RCC 7860 (cell line): Measurements from ENCODE around the gene CPLX1.
"Not testable (repeated sequence)": the region's sequence is repeated elsewhere in the genome, so short reads cannot be mapped to it uniquely, and the experiment has no call there.

Experiments
- DNase-seq: peaks from one replicate; pipeline ENCODE4 v3.0.0-alpha.2; 2015; ENCODE audit warnings: low spot score
- FAIRE-seq: peaks from 2 replicates; lab custom pipeline; 2012; peaks lifted over from hg19 to GRCh38; lab: Jason Lieb, UNC

The CPLX1 gene

DNA sequence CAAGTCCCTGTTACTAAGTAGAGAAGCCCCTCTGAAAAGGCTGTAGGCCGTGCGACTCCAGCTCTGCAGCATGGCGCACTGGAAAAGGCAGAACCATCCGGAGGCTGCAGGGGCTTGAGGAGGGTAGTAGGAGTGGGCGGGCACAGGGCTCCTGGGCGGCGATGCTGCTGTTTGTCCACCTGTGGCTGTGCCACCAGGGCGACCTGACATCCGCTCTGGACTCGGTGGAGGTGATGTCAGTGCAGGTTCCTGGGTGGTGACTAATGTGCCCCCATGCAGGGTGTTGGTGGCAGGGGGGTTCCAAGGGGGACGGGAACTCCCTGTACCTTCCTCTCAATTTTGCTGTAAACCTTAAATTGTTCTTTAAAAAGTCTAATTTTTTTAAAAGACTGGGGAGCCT lies 62.0 kb downstream of the CPLX1 start:
- FAIRE-seq: no peak

DNA sequence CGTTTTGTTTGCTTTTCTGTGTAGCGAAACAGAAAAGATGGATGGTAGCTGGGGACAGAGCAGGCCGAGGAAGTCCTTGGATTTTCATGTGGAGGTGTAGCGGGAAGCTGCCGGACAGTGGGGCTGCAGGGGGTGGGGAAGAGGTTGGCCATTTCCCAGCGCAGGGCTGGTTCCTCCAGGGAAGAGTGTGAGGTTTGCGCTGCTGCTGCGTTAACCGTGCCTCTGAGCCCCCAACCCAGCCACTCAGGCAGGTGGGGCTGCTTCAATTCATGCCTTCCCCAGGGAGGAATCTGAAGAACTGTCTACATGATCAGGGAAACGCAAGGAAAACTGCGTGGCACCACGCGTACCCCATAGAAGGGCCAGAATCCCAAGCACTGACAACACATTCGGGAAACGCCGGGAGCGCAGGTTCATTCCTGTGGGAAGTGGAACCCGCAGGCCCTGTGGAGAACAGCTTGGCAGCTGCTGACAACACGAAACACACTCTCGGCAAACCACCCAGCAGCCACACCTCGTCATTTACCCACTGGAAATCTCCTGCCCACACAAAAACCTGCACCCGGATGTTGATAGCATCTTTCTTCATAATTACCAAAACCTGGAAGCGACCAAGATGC lies 62.6 kb downstream of the CPLX1 start:
- no peak for DNase-seq
- FAIRE-seq: no peak

More for the DNA sequence above, 62.0 kb downstream of the CPLX1 start:
- DNase-seq: no peak

DNA sequence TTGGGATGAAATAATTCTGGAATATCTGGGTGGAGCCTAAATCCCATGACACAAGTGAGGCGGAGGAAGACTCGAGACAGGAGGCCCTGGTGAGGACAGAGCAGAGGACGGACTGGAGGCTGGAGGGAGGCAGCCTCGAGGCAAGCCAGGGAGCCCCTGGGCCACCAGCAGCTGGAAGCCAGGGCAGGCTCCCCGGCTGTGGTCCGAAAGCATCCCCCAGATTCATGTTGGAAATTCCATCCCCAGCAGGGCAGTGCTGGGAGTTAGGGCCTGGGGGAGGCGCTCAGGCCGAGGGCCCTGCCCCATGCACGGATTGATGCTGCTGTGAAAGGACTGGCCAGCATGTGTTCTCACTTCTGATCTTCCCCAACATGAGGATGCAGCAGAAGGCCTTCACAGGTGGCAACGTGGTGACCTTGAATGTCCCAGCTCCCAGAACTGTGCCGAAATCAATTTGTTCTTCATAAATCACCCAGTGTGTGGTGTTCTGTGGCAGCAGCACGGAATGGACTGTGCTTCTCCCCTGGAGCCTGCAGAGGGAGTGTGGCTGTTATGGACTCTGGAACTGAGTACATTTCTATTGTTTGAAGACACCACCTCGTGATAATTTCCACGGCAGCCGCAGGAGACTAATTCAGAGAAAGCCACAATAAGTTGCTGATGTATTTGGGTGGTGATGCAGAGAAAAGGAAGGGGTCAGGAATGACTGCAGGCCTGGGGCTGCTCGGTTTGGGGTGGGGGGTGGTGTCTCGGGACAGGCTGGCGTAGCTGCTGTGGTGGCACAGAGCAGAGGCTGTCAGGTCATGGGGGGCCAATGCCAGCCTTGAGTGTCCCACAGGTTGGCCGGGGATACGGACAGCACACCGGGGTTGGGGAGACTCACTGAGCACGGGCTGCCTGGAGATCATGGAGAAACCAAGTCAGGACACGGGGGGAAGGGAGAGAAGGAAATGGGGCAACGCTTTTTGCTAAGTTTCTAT lies 63.4 kb downstream of the CPLX1 start:
- no peak for FAIRE-seq
- DNase-seq: no peak

DNA sequence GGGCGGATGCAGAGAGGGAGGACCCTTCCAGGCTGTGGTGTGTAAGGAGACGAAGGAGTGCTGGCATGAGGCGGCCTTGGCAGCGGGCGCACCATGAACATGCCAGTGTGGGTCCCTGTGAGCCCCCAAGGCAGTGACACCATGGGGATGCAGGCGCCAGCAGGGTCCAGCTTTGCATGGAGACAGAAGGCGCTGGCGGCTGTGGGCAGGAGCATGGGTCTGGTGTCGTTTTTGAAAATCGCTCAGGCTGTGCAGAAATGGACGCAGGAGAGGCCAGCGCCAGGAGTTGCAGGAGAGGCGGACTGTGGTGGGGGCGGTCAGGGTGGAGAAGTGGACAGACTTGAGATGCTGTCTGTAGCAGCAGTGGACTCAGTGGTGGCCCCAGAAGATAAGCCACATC lies 64.2 kb downstream of the CPLX1 start:
- FAIRE-seq: no peak
- no peak for DNase-seq

DNA sequence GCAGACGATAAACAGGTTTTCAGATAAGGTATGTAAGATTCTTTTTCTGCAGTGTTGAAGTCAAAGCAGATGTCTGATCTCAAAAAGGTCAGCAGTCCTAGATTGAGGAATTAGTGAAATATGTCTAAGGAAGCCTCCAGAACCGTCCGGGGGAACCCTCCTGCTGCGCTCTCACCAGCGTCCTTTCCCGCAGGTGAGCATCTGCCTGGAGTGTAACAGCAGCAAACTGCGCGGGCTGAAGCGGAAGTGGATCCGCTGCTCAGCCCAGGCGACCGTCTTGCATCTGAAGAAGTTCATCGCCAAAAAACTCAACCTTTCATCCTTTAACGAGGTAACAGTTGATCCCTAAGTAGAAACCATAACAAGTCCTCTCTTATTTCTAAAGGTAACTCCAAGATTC lies 64.8 kb downstream of the CPLX1 start:
- no peak for FAIRE-seq
- no peak for DNase-seq

GRCh38 chr4:760616-761015 lies 65.3 kb downstream of the CPLX1 start:
- no peak for FAIRE-seq
- no peak for DNase-seq

DNA sequence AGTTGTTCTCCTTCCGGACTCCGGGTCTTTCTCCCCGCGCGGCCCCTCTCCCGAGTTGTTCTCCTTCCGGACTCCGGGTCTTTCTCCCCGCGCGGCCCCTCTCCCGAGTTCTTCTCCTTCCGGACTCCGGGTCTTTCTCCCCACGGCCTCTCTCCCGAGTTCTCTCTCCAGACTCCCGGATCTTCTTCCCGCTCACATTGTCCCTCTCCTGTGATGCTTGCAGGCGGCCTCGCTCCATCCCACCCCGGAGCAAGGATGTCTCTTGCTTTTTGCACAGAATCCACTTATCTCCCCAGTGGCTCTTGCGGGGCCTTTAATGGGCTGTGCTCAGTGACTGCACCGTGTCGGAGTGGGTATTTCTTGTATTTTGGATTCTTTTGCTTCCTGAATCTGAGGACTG lies 66.1 kb downstream of the CPLX1 start:
- FAIRE-seq: not testable (repeated sequence)

GRCh38 chr4:757111-757510 lies 68.8 kb downstream of the CPLX1 start:
- DNase-seq: no peak
- no peak for FAIRE-seq

More for the DNA sequence above, 66.1 kb downstream of the CPLX1 start:
- DNase-seq: not testable (repeated sequence)

GRCh38 chr4:754221-755120 lies 71.5 kb downstream of the CPLX1 start:
- no peak for DNase-seq
- FAIRE-seq: no peak

GRCh38 chr4:753186-753585 lies 72.7 kb downstream of the CPLX1 start:
- not testable (repeated sequence) for DNase-seq, FAIRE-seq

DNA sequence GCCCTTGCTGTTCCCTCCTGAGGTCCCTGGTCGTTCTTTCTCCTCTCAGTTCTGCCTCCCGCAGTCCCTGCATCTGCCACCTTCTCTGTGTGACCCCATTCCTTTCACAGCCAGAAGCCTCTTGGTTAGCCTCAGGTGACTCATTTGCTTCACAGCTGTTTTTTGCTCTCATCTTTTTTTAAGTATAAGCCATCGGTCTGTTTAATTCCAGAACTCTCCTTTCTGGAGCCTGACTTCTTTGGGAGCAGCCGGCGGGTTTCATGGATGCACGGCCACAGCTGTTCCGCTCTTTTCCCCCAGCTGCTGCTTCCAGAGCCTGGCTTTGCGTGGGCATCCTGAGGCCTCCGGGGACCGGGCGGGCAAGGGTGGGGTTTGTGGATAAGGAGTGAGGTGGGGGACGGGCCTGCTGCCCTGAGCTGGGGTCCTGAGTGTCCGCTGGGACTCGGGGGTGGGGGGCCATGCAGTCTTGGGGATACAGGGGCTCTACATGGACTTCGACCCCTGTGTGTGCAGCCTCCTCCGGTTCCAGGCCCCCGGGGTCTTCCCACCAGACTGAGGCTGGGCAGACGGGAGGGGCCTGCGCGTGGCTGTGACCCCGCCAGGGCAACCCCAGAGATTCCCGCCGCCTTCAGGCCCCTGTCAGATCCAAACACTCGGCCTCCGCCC lies 73.6 kb downstream of the CPLX1 start:
- no peak for FAIRE-seq
- DNase-seq: no peak

DNA sequence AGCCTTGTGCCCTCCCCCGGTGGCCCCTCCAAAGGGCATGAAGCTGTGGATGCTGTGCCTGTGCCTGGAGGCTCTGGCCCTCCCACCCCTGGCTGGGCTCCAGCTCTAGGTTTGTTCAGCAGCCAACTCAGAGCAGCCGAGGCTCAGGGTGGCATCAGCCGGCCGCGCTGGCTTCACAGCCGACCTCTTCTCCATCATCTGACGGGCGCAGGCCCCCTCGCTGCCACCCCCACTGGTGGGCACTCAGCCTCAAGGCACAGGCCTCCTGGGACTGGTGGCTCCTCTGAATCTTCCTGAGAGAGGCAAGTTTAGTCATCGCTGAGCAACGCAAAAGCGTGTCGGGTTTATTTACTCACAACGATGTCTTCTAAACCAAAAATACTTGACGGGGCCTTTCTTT lies 74.3 kb downstream of the CPLX1 start:
- FAIRE-seq (no peak), DNase-seq (no peak)

DNA sequence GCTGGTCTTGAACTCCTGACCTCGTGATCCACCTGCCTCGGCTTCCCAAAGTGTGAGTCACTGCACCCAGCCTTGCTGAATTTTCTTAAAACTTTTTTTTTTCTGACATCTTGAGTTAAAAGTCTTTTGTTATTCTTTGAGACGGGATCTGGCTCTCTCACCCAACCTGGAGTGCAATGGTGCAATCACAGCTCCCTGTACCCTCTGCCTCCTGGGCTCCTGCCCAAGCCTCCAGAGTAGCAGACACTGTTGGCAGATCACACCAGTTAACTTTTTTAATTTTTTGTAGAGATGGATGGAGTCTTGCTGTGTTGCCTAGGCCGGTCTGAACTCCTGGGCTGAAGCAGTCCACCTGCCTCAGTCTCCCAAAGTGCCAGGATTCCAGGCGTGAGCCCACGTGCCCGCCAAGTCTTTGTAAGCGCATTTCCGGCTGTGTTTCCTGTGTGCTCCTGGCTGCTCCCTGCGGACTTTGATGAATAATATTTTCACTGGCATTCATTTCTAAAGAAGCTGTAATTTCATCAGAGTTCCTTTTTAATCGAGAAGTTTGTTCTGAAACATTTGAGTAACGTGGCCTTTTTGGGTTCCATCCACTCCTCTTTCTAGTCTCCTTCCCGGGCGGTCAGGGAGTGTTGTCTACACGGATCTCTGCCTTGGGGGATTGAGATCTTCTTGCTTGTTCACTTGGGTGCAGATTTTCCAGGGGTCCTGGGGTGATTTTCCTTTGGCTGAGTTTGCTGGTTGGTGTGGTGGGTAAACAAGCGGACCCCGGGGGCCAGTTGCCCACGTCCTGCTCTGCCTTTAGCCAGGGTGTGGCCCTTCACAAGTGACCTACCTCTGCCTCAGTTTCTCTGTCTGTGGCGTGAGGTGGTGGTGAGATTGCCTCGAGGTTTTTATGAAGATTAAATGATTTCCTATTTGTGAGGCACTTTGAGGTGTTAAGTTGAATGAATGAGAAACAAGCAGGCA lies 75.9 kb downstream of the CPLX1 start:
- DNase-seq (no peak), FAIRE-seq (no peak)

GRCh38 chr4:748461-748860 lies 77.5 kb downstream of the CPLX1 start:
- DNase-seq (no peak), FAIRE-seq (no peak)

GRCh38 chr4:747546-748170 lies 78.3 kb downstream of the CPLX1 start:
- no peak for FAIRE-seq

GRCh38 chr4:744212-744841 lies 81.6 kb downstream of the CPLX1 start:
- DNase-seq (no peak), FAIRE-seq (no peak)

More at GRCh38 chr4:747546-748170, 78.3 kb downstream of the CPLX1 start:
- no peak for DNase-seq

- DNase-seq (no peak), FAIRE-seq (no peak)
These were observed 82.3 kb downstream of the CPLX1 start for GRCh38 chr4:743463-744211.
